GM18499 (cell line): ENCODE data around the gene CAMK2A.

Source experiments
- ATAC-seq: cut with Tn5 transposase; IDR thresholded peaks from one replicate; pipeline ENCODE4 v1.9.1; 2021; ENCODE audit warnings: moderate number of reproducible peaks; ENCODE audit not compliant: insufficient read depth, unreplicated experiment

CAMK2A gene

DNA sequence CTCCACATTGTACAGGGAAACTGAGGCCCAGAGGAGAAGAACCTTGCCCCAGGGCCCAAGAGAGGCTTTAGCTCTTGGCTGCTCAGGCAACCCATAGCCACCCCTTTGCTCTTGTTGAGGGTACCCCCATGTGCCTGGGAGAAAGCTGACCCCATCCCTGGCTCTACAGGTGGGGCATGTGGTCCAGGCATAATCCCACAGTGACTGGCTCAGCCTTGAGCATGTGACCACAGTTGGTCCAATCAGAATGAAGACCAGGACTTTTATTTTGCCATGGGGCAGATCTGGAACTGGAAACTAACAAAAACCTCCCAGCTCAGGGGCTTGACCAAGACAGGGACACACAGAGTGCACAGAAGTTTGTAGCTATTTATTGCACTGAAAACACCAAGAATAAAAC lies 70.4 kb downstream of the CAMK2A start:
- no peak for ATAC-seq

DNA sequence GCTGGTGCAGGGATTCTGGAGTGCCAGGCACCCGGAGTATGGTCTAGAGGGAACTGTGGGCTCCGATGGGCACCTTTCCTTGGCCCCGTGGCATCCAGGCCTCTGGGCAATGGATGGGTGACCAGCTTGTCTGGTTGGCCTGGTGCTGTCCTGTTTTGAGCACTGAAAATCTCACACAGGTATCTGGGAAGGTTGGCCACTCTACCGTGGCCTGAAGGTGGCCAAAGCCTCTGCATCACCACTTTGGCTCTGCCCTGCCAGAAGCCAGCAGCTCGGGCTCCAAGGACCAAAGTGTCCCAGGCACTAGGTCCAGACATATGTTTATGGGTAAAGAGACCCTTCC lies 70.9 kb downstream of the CAMK2A start:
- no peak for ATAC-seq

DNA sequence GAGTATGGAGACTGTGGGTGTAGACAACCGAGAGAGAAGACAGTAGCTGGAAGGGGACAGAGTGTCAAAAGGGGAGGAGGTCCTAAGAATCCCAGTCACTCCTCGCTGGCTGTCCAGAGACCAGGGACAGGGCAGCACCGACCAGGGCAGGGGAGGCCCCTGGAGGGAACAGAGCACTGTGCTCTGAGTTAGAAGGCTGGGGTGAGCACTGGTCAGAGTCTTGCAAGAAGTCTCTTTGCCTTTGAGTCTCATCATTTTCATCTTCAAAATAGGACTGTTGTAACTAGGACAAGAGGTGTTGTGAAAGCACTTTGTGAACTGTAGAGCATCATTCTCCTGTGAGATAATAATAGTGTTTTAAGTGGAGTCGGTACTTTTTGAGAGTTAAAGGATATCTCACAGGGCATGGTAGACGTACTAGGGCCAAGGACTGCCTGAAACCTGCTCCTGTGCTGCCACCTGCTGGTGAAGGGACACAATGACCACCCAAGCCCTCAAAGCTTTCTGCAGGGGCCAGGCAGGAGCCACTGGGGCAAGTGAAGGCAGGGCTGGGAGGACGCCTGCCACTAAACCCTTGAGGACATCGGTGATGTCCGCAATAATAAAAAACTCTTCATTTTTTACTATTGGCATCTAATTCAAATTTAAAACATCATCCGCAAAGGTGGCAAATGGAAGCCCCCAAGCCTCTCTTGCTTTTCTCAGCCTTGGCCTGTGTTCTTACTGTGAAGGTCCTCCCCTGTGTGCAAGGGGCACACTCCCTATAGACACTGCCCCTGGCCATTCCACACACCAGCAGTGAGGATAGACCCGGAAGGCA lies 71.5 kb downstream of the CAMK2A start:
- no peak for ATAC-seq

DNA sequence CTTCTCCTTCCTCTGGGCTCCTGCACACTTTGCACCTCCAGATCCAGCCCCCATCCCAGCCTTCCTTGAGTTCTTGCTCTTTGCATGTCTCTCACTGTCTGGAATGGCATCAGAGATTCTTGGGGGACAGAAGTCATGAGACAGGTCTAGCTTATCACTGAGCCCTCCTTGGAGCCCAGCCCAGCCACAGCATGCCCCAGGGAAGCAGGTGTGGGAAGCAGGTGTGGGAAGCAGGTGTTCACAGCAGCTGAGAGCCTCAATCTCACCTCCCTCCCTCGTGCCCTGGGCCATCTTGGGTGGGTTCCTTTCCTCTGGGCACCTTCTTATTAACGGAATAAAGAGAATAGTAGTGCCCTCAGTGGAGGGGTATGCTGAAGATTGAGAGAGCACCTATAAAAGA lies 72.5 kb downstream of the CAMK2A start:
- no peak for ATAC-seq

DNA sequence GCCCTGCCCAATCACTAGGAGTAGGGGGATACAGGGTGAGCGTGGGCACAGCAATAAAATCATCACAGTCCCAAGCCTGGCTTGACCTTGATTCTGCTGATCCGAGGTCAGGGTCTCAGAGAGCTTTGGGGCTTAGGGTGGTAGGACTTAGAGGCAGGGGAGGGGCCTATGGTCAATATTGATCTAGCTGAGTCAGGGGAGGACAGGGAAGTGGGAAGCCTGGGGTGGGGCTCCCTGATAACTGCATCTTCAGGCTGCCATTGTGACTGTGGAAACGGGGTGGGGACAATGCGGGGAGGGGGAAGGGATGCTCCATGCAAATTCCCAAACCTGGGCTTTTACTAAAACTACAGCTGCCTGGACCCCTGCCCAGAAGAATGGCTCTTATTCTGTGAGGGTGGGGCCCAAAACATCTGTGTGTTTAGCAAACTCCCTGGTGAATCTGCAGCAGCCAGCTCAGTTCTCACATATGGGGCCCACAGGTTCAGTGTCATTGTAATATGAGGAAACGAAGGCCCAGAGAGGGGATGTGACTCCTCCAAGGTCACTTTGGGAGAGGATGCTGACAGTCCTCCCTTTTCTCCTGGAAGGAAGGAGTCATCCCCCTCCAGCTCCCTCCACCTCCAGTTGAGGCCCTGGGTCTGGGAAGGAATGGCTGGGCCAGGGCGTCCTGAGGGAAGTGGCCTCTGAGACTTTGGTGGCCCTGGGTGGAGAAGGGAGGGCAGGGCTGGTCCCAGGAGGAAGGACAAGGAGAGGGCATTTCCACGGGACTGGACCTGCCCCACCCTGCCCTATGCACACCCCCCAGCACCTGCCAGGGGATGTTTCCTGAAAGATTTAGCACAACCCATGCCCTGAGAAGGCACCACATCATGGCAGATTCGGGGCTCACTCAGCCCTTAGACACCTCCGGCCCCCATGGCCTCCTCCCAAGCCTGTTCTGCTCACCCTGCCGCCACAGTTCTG lies 73.3 kb downstream of the CAMK2A start:
- no peak for ATAC-seq

DNA sequence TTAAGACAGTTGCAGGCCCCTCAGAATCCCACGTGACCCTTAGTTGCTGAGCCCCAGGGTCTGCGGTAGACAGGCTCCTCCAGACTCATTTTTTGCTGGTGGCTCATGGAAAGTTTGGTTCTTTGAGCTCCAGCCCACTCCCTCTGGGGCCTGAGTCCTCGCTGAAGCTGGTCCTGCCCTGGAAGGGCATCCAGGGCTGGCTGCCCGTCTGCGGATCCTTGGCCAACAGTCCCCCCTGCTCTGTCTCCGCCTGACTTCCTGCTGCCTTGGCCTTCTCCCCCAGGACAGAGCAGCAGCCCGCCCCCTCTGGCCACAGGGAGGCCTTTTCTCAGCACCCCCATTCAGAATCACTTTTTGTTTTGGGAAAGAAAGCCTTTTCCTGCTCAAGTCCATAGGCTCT lies 75.3 kb downstream of the CAMK2A start:
- no peak for ATAC-seq

DNA sequence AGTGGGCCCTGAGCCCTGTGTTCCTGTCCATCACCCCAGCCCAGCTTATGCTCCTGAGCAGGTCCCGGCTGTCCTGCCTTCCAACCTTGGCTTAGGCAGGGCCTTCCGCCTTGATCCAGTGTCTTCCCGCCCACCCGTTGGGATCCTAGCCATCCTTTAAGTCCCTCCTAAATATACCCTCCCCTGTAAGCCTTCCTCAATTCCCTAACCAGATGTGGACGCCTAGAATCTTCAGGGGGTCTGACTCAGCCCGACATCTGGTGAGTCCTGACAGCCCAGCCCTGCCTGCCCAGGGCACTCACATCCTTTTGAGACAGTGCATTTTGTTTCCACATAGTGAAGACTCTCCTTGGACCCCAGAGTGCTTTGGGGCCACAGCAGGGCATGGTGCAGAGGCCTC lies 76.0 kb downstream of the CAMK2A start:
- no peak for ATAC-seq

DNA sequence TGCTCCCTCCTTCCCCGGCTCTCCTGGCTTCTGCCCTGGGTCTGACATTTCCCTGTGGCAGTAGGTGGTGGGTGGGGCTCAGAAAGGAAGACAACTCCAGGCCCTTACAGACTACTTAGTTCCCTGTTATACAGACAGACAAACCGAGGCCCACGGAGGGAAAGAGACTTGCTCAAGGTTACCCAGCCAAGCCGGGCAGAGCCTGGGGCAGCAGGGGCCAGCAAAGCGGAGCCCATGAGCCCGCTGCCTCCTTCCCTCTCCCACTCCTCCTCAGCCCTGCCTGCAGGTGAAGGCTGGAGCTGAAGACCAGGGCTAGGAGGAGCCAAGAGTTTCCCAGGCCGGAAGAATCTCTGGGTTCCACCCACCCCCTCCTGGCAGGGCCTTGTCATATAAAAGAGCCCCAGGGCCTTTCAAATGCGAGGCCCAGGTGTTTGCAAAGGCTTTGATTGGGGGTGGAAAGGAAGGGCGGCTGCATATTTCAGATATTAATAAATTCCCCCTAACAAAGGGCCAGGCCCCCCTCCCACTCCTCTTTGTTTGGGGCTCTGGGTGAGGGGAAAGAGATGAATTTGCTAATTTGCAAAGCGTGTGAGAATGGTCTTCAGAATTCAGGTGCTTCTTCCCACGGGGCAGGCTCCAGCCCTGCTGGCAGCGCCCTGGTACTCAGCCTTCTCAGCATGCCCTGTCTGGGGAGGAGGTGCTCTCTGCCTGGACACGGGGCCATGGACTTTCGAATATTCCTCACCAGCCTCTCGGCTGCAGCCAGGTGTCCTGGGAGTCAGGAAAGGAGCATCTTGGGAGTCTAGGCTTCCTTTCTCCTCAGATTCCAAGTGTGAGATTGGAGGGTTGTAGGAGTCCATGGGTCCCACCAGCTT lies 78.2 kb downstream of the CAMK2A start:
- no peak for ATAC-seq

DNA sequence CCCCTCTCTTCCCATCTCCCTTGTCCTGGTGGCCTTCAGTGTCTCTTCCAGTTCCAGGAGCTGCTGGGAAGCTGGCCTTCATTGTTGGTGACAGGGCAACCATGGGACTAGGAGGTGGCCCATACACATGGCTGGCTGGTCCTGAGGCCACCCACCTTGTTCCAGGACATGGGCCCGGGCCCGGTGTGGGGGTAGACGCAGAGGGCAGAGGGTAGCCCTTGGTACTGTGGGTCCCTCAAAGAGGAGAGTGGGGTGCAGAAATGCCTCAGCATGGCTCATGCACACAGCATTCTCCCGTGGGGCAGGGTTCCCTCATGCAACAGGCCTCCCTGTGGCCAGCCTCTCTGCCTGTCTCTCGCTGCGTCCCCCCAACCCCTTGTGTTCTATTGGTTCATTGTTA lies 78.9 kb downstream of the CAMK2A start:
- no peak for ATAC-seq

DNA sequence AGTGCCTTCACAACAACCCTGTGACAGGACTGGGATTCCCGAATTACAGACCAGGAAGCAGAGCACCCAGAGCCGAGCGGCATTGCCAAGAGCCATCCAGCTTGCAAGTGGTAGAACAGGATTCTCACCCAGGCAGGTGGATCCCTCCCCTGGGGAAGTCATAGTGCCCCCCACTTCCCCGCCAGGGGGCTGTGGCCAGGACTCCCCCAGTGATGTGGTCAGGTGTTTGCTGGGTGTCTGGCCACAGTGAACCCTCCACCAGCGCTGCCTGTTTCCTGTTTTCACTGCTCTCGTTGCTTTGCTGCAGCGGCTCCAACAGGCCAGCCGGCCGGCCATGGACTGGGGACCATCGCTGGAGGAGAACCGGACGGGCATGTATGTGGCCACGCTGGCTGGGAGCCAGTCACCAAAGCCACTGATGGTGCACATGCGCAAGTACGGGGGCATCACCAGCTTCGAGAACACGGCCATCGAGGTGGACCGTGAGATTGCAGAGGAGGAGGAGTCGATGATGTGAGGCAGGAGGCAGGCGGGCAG lies 80.4 kb downstream of the CAMK2A start:
- ATAC-seq: no peak

DNA sequence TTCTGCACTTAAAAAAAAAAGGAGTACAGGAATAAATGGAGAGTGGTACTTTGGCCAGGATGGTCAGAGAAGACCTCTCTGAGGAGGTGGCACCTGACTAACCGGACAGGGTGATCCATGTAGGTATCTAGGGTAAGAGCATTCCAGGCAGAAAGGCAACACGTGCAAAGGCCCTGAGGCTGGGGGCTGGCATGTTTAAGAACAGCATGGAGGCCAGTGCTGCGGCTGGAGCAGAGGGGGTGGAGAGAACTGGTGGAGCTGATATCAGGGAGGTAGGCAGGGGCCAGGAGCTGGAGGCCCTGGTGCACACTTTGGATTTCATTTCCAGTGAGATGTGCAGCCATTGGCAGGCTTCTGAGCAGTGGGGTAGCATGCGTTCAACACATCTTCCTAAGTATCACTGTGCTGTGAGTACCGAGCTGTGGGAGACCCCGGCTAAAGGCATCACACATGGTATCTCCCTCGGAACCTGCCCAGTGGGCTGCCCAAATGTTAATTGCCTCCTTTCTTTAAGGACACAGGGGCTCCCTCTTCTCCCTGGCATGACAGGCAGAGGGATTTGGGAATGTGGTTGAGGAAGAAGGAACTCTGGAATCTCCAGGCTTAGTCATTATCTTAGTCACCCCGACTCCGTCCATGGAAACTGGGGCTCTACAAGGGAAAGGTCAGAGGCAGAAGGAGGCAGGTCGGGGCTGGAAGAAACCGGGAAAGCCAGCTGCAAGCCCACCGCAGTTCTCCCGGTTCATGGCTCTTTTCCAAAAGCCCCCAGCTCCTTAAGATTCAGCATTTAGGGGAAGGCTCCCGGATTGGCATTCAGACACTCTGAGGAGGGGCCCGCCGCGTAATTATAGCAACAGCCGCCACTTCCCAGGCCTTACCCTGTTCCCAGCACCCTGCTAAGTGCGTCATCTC lies 81.1 kb downstream of the CAMK2A start:
- no peak for ATAC-seq

DNA sequence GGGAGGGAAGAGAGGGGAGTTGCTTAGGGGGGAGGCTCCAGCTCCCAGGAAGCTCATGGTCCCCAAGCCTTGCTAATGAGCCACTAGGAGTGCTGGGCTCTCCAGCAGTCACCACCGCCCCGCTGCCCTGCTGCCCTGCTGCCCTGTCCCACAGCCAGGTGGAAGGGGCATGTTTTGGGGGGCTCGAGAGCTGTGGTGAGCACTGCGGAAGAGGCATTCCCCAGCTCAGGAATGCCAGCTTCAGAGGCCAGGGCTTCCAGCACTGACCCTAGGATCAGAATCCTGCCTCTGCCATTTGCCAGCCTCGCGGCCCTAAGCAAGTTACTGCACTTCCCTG lies 82.8 kb downstream of the CAMK2A start:
- ATAC-seq: no peak

DNA sequence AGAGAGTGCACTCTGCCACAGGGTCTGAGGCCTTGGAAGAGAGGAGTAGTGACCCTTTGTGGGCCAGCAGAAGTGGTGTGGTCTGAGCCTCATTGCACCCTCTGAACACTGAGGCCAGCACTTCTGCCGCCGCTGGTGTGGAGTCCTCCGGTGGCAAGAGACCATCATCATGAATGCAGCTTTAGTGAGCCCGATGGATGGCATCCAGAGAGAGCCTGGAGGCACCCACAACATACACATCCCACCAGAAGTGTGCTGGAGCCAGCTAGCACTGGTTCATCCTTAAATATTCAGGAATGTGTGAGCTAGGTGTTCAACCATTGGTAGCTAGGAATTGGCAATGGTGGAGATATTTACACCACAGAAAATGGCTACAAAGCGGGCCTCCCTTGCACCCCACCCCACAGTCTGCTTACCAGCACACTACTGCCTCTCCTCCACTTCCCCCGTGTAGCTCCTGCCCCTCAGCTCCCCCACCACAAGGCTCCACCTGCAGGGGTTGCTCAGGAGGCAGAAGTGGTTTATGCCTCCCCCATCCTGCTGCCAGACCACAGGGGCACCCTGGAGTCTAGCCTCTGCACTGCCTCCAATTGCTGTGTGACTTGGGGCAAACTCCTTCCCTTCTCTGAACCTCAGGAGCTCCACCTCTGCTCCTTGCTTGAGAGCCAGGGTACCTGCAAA lies 83.3 kb downstream of the CAMK2A start:
- ATAC-seq: no peak

DNA sequence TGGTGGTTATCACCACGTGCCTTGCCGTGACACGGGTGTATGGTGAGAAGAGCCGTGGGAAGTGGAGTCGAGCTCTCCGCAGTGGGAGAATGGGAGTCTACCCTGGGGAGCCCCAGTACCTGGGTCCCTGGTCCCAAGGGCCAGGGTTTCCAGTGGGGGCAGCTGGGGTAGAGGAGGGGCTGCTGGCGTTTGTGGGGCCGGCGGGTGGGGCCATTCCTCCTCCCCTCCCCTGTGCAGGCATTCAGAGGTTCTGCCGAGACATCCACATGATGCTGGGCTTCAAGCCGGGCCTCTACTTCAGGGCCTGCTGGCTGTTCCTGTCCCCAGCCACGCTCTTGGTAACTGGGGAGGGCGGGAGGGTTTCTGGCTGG lies 85.0 kb downstream of the CAMK2A start:
- no peak for ATAC-seq

DNA sequence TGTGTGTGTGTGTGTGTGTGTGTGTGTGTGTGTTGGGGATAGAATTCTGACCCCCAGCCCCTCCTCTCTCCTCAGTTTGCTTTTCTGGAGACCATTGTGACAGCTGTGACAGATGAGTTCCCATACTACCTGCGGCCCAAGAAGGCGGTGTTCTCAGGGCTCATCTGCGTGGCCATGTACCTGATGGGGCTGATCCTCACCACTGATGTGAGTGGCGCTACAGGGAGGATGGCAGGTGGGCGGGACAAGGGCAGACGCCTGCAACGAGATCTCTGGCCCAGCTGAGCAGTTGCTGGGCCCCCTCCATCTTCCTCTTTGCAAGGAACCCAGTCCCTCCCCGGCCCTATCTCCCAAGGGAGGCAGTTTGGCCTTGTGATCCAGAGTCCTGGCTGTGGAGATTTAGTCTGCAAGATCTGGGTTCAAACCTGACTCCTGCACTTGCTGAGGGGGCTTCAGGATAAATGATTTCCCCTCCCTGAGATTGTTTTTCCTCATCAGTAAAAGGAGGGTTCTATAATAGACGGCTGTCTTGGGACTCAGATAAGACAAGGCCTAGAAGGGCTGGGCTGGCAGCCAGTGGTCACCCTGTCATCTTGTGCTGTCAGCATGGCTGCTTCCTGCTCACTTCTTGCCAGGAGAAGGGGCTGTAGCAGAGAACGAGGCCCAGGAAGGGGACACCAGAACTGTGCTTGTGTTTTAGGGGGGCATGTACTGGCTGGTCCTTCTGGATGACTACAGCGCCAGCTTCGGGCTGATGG lies 85.6 kb downstream of the CAMK2A start:
- ATAC-seq: no peak

DNA sequence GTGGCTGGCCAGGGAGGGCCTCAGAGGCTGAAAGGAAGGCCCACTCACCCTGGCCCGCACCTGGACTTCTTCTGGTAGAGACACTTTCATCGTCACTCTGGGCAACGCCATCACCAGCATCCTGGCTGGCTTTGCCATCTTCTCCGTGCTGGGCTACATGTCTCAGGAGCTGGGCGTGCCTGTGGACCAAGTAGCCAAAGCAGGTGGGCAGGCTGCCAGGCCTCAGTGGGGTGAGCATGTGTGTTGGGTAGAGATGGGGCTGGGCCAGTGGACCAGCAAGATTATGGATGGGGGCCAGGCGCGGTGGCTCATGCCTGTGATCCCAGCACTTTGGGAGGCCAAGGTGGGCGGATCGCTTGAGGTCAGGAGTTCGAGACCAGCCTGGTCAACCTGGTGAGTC lies 87.1 kb downstream of the CAMK2A start:
- ATAC-seq: no peak

DNA sequence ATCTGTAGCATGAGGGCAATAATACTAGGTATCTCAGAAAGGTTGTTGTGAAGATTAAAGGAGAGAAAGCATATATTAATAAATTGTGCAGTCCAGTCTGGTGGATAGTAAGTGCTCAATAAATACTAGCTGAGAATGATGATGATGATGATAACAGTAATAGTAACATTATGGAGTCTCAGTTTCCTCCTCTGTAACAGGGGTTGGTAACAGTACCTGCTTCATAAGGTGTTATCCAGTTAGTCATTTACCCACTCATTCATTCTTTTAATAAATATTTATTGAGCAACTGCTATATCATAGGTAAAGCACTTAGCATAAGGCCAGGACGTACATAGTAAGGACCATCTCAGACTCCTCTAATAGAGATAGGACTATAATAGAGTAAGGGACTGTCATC lies 92.1 kb downstream of the CAMK2A start:
- ATAC-seq: no peak

DNA sequence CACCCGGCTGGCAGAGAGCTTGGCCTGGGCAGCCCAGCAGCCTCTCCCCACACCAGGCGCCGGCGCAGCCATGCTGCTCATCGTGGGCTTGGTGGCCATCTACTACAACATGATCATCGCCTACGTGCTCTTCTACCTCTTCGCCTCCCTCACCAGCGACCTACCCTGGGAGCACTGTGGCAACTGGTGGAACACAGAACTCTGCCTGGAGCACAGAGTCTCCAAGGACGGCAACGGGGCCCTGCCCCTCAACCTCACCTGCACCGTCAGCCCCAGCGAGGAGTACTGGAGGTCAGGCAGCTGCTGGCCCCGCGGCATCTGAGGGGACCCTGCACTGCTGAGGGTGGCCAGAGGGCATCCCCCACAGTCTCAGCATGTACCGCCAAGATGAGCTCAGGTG lies 92.6 kb downstream of the CAMK2A start:
- no peak for ATAC-seq
